Renal pelvis (tissue), 12 donors: Measurements from ENCODE around the gene ADCY10. TPM values are rescaled to one million over a fixed set of nuclear protein-coding genes. Genes with fewer than 3 reads are reported as not detected.
A peak's percentile ranks its signal among the peaks of the same experiment; 100 is the strongest.
"Not testable (repeated sequence)": the region's sequence is repeated elsewhere in the genome, so short reads cannot be mapped to it uniquely, and the experiment has no call there.

ENCODE experiments used
- DNase-seq: peaks from one replicate; pipeline ENCODE4 v3.0.0-alpha.2; 2013
- long read RNA-seq, 16 experiments: transcript quantifications; one replicate each; lab custom pipeline, GENCODE V29; 2026
- polyA plus RNA-seq, 3 donors: library from polyadenylated mRNA; unstranded; fragments of 120-200 nt; gene quantifications; one replicate each; pipeline ENCODE4 v1.2.1, GENCODE V29; 2013; ENCODE audit not compliant: insufficient read length in 3 of 3

ADCY10 gene, protein sequence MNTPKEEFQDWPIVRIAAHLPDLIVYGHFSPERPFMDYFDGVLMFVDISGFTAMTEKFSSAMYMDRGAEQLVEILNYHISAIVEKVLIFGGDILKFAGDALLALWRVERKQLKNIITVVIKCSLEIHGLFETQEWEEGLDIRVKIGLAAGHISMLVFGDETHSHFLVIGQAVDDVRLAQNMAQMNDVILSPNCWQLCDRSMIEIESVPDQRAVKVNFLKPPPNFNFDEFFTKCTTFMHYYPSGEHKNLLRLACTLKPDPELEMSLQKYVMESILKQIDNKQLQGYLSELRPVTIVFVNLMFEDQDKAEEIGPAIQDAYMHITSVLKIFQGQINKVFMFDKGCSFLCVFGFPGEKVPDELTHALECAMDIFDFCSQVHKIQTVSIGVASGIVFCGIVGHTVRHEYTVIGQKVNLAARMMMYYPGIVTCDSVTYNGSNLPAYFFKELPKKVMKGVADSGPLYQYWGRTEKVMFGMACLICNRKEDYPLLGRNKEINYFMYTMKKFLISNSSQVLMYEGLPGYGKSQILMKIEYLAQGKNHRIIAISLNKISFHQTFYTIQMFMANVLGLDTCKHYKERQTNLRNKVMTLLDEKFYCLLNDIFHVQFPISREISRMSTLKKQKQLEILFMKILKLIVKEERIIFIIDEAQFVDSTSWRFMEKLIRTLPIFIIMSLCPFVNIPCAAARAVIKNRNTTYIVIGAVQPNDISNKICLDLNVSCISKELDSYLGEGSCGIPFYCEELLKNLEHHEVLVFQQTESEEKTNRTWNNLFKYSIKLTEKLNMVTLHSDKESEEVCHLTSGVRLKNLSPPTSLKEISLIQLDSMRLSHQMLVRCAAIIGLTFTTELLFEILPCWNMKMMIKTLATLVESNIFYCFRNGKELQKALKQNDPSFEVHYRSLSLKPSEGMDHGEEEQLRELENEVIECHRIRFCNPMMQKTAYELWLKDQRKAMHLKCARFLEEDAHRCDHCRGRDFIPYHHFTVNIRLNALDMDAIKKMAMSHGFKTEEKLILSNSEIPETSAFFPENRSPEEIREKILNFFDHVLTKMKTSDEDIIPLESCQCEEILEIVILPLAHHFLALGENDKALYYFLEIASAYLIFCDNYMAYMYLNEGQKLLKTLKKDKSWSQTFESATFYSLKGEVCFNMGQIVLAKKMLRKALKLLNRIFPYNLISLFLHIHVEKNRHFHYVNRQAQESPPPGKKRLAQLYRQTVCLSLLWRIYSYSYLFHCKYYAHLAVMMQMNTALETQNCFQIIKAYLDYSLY (N-terminal part only)
- polyA plus RNA-seq = 1 to 10 TPM in 1 of 3 donors, under 1 TPM in 2; 0.46 to 1.4 (median 0.70) TPM
- long read RNA-seq, donor 1 = 0 reads
- long read RNA-seq, donor 2 = 0 reads
- long read RNA-seq, donor 3 = 0 reads
- long read RNA-seq, donor 4 = 0 reads
- long read RNA-seq, donor 5 = 0 reads
- long read RNA-seq, donor 6 = 0 reads
- long read RNA-seq, donor 7 = 0 reads
- long read RNA-seq, donor 8 = 0 reads
- long read RNA-seq, donor 9 = 0 reads
- long read RNA-seq, donor 10 = 0 reads
- long read RNA-seq, donor 11 = 0 reads
- long read RNA-seq, donor 12 = 0 reads
- long read RNA-seq, donor 13 = 0 reads
- long read RNA-seq, donor 14 = 0 reads
- long read RNA-seq, donor 15 = 0 reads
- long read RNA-seq, donor 16 = 0 reads

DNA sequence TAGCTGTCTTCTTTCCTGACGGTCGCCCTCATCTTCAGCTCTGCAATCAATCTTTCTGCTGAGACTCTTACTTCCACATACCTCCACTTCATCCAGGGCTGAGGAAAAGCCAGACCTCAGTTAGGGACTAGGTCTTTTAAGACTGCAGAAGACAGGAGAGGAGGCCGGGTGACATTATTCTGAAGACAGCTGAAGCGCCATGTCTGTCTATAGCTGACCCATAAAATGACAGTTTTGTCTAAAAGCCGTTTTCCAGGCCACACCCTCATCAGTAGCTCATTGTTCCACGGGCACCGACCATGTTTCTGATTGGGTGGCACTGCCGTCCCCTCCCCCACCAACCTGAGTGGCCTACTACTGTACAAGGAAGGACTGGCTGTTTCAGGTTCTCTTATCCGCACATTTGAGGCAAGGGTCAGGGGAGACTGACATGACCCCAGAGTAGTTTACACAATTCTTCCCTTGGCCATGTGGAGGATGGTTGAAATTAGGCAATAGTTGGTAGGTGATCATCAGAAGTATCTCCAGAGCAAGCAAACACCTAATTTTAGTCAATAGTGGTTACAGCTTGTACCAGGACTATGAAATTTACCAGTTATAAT, at the start of gene ADCY10:
ADCY10 (minus strand) TSS at position 240 of the 602 bp plus-strand sequence. CDS start 8,994 bp downstream, outside the sequence.
- DNase-seq = no peak

DNA sequence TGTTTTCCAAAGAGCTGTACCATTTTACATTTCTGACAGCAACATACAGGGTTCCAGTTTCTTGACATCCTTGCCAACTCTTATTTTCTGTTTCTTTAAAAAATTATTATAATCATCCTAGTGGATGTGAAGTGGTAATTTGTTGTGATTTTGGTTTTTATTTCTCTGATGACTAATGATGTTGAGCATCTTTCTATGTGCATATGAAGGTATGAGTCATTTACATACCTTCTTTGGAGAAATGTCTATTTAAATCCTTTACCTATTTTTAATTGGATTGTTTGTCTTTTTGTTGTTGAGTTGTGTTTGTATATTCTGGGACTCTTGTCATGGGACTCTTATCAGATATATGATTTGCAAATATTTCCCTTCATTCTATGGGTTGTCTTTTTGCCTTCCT, 43.8 kb upstream of the ADCY10 start:
- no peak for DNase-seq

GRCh38 chr1:167955915-167956314, 42.0 kb upstream of the ADCY10 start:
- no peak for DNase-seq

- no peak for DNase-seq
Observed at GRCh38 chr1:167950569-167950968, 36.6 kb upstream of the ADCY10 start.

DNA sequence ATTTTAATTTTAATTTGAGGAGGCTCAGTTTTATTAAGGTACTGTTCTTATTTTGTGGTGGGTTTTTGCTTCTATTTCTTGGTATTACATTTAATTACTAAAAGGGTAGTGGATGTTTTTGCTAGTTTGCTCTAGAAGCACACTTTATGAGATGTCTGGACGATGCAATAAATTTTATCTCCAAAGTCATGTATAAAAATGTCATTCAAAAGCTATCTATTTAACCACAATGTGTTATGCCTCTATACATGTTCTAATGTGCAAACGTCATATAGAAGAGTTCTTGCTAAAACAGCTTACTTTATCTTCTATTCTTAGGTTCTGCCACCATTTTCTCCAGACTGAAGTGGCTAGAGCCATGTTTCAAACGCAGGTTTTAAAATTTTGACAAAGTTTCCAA, 35.9 kb upstream of the ADCY10 start:
- DNase-seq = no peak

GRCh38 chr1:167947733-167948132, 33.8 kb upstream of the ADCY10 start:
- DNase-seq = no peak

GRCh38 chr1:167943541-167943940, 29.6 kb upstream of the ADCY10 start:
- no peak for DNase-seq

DNA sequence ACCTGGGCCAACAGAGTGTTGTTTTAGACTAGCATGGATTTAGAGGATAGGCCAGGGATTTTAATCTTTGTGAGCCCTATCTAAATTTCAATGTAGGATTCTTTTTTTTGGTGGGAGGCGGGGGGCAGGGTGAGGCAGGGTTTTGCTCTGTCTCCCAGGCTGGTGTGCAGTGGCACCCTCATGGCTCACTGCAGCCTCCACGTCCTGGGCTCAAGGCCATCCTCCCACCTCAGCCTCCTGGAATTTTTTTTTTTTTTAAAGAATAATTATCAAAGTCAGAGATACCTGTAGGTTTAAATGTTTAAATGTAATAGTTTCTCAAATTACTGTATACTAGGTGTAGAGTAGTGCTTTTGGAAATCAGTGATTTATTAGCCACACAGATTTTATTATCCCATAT, 26.3 kb upstream of the ADCY10 start:
- DNase-seq = no peak

- no peak for DNase-seq
Observed at GRCh38 chr1:167938080-167938636, 24.2 kb upstream of the ADCY10 start.

- DNase-seq = no peak
Observed at GRCh38 chr1:167937709-167938010, 23.7 kb upstream of the ADCY10 start.

DNA sequence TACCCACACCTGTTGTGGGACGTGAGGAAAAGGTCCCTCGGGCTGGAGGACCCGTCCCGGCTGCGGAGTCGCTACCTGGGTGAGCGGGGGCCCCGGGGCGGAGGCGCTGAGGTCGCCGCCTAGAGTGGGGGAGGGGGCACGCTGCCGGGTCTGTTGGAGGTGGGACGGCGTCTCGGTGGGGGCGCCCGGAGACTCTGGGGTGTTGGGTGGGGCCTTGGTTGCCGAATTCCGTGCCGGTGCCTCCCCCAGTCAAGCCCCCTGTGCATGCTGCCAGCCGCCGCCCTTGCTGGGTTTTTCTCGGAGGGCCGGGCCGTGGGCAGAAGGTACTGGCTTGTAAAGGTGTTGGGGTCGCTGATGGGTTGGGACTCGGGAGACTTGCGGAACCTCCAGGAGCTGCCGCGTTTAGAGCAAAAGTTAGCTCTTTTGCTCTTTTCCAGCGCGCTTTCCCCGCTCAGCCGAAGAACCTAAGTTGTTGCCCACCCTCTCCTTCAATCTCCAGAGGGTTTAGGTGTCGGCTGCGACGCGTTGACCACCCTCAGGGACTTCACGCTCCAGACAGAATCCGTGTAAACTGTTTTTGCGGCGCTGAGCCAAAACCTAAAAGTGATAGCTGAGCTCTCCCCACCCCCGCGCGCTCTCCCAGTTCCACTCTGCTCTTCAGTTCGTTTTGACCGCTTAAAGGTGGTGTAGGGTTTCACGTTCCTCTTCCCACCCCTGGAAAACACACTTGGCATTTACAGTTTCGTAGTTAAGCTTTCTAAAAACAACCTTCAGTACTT, 23.2 kb upstream of the ADCY10 start, which contains the start of gene MPC2:
MPC2 (minus strand) TSS at position 143 of the 779 bp plus-strand sequence. CDS start 1,231 bp downstream, outside the sequence.
- DNase-seq = peak; percentile 80

DNA sequence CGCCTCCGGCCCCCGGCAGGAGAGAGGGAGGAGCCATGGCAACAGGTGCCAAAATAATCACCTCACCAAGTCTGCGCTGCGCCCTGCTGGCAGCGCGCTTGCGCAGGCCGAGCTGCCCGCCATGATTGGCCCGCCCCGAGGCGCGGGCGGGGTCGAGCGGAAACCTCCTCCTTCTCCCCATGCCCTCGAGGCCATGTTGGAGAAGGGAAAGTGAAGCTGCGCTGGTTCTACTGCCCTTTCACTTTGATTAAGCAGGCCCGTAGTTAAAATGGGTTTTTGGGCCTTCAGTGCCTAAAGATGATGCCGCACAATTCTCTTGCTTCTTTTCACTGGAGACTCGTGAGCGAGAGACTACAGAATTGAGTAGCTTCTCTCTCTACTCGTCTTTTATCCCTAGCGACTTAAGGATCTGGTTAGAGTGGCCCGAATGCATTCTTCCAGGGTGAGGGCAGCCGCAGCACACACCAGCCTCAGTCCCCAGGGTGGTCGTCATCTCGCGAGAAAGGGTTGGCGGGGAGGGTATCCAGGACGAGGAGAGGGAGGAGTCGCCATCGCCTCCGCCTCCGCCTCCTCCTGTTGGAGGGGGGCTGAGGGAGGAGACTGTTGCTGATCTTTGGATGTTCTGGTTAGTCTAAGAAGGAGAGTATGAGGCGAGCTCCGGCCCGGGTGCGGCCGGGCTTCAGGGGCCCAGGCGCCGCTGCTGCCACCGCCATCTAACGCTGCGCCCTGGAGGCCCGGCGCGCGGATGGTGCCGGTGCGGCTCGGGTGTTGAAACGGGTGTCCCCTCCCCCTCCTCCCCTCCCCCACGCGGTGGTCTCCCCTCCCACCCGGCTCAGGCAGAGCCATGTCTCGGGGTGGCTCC, 22.4 kb upstream of the ADCY10 start, which contains the start of gene DCAF6:
DCAF6 (plus strand) TSS at position 616 of the 862 bp plus-strand sequence; CDS start at position 845, 229 bp downstream.
- peak; percentile 99 for DNase-seq

GRCh38 chr1:167935216-167936067, 21.5 kb upstream of the ADCY10 start:
- no peak for DNase-seq

- no peak for DNase-seq
Observed at GRCh38 chr1:167934426-167935215, 20.7 kb upstream of the ADCY10 start.

- no peak for DNase-seq
Observed at GRCh38 chr1:167933788-167934187, 19.9 kb upstream of the ADCY10 start.

GRCh38 chr1:167929725-167930124, 15.8 kb upstream of the ADCY10 start:
- DNase-seq = no peak

GRCh38 chr1:167928919-167929318, 15.0 kb upstream of the ADCY10 start:
- DNase-seq = not testable (repeated sequence)
